GM23338 (cell line): Measurements from ENCODE around the gene GPR6. TPM values are rescaled to one million over a fixed set of nuclear protein-coding genes. Genes with fewer than 3 reads are reported as not detected.

Source experiments
- ATAC-seq: fragments of 200-7000 bp; cut with Tn5 transposase; 3 replicates; pipeline ENCODE4 v1.9.1; 2020
- DNase-seq: peaks from one replicate; pipeline ENCODE4 v3.0.0-alpha.2; 2015; ENCODE audit warnings: low spot score
- H2AFZ ChIP-seq: fragments of 200-600 bp; sonication (generic); 2 replicates; pipeline ENCODE4 v1.8.0; 2016; ENCODE audit warnings: antibody characterized with exemption, mild to moderate bottlenecking, moderate library complexity
- H3F3A ChIP-seq: fragments of 200-600 bp; sonication (generic); replicated peaks from 2 replicates; pipeline ENCODE4 v1.8.0; 2017; ENCODE audit warnings: antibody characterized with exemption, mixed run types, low read depth
- H3K27ac ChIP-seq: fragments of 200-600 bp; sonication (generic); 2 replicates; pipeline ENCODE4 v1.6.1; 2016; ENCODE audit warnings: low read depth
- H3K27me3 ChIP-seq: fragments of 200-600 bp; sonication (generic); 2 replicates; pipeline ENCODE4 v1.8.0; 2016; ENCODE audit warnings: mild to moderate bottlenecking, mixed run types, moderate library complexity; ENCODE audit not compliant: insufficient read depth
- H3K36me3 ChIP-seq: fragments of 200-600 bp; sonication (generic); 2 replicates; pipeline ENCODE4 v1.8.0; 2016; ENCODE audit warnings: mild to moderate bottlenecking; ENCODE audit not compliant: insufficient read depth
- H3K4me1 ChIP-seq: fragments of 200-600 bp; sonication (generic); 2 replicates; pipeline ENCODE4 v1.8.0; 2016; ENCODE audit warnings: mild to moderate bottlenecking, moderate library complexity; ENCODE audit not compliant: insufficient read depth
- H3K4me2 ChIP-seq: fragments of 200-600 bp; sonication (generic); 2 replicates; pipeline ENCODE4 v1.7.1; 2017; ENCODE audit warnings: mixed run types
- H3K4me3 ChIP-seq: fragments of 200-600 bp; sonication (generic); 2 replicates; pipeline ENCODE4 v1.6.1; 2016; ENCODE audit warnings: mixed run types
- H3K79me2 ChIP-seq: fragments of 200-600 bp; sonication (generic); replicated peaks from 2 replicates; pipeline ENCODE4 v1.8.0; 2017; ENCODE audit warnings: mild to moderate bottlenecking; ENCODE audit not compliant: insufficient read depth
- H3K9me2 ChIP-seq: fragments of 200-600 bp; sonication (generic); 2 replicates; pipeline ENCODE4 v1.8.0; 2017; ENCODE audit not compliant: insufficient read depth
- H4K20me1 ChIP-seq: fragments of 200-600 bp; sonication (generic); replicated peaks from 2 replicates; pipeline ENCODE4 v1.8.0; 2017; ENCODE audit warnings: mild to moderate bottlenecking; ENCODE audit not compliant: insufficient read depth
- H3K27ac Mint-ChIP-seq: 2 replicates; pipeline ENCODE4 v1.8.0; 2020; ENCODE audit warnings: inconsistent platforms, mild to moderate bottlenecking, moderate library complexity, mixed read lengths
- H3K27me3 Mint-ChIP-seq: 3 replicates; pipeline ENCODE4 v1.8.0; 2022; ENCODE audit warnings: low read depth, mild to moderate bottlenecking, moderate library complexity, mixed read lengths, inconsistent platforms; ENCODE audit not compliant: insufficient read depth, poor library complexity
- H3K36me3 Mint-ChIP-seq: 3 replicates; pipeline ENCODE4 v1.8.0; 2021; ENCODE audit warnings: low read depth, mild to moderate bottlenecking, inconsistent platforms, moderate library complexity, mixed read lengths
- H3K4me1 Mint-ChIP-seq: 3 replicates; pipeline ENCODE4 v1.8.0; 2020; ENCODE audit warnings: mild to moderate bottlenecking, inconsistent platforms, mixed read lengths
- H3K4me3 Mint-ChIP-seq: 3 replicates; pipeline ENCODE4 v1.8.0; 2021; ENCODE audit warnings: moderate library complexity, mild to moderate bottlenecking, inconsistent platforms, mixed read lengths
- H3K9me3 Mint-ChIP-seq: 3 replicates; pipeline ENCODE4 v1.8.0; 2020; ENCODE audit warnings: moderate library complexity, mild to moderate bottlenecking, inconsistent platforms, mixed read lengths
- CREB1 ChIP-seq: fragments of 250-450 bp; sonication (Bioruptor Pico); IDR thresholded peaks from 2 replicates; pipeline ENCODE4 v1.5.0; 2020; ENCODE audit warnings: low read depth, mild to moderate bottlenecking, moderate library complexity
- CTCF ChIP-seq, 2 experiments: fragments of 200-600 bp in 1 of 2; sonication (generic) in 1 of 2; conservative IDR thresholded peaks; 2 replicates each; pipeline versions ENCODE4 v1.5.1 to v1.6.1; 2016 to 2017; ENCODE audit warnings: antibody characterized with exemption in 2 of 2, low read depth in 2 of 2, mild to moderate bottlenecking in 2 of 2, moderate library complexity in 1 of 2
- JUNB ChIP-seq: IDR thresholded peaks from one replicate; pipeline ENCODE4 v1.6.1; 2016; ENCODE audit warnings: antibody characterized with exemption; ENCODE audit not compliant: unreplicated experiment
- NANOG ChIP-seq: IDR thresholded peaks from 2 replicates; pipeline ENCODE4 v1.6.1; 2016; ENCODE audit warnings: antibody characterized with exemption, borderline replicate concordance
- REST ChIP-seq: IDR thresholded peaks from one replicate; pipeline ENCODE4 v1.6.1; 2018; ENCODE audit warnings: antibody characterized with exemption; ENCODE audit not compliant: unreplicated experiment
- STAT1 ChIP-seq: IDR thresholded peaks from one replicate; pipeline ENCODE4 v1.6.1; 2016; ENCODE audit warnings: antibody characterized with exemption; ENCODE audit not compliant: unreplicated experiment
- ZNF114 ChIP-seq: fragments of 250-450 bp; sonication (Bioruptor Pico); IDR thresholded peaks from 2 replicates; pipeline ENCODE4 v1.5.0; 2020; ENCODE audit warnings: mild to moderate bottlenecking, moderate library complexity
- ZNF331 ChIP-seq: fragments of 250-450 bp; sonication (Bioruptor Pico); IDR thresholded peaks from 2 replicates; pipeline ENCODE4 v1.5.0; 2020; ENCODE audit warnings: low read depth, mild to moderate bottlenecking, moderate library complexity
- ZNF462 ChIP-seq: fragments of 250-450 bp; sonication (Bioruptor Pico); IDR thresholded peaks from 2 replicates; pipeline ENCODE4 v1.5.0; 2020; ENCODE audit warnings: mild to moderate bottlenecking, moderate library complexity
- long read RNA-seq: library from polyadenylated mRNA; unstranded; transcript quantifications from one replicate; pipeline ENCODE4 v2.0.0, GENCODE V29; 2020; ENCODE audit not compliant: unreplicated experiment
- polyA plus RNA-seq: library from polyadenylated mRNA; unstranded; fragments of >200 nt; fragmentation: Nextera tagmentation; extraction: Ambion mirVana; gene quantifications from 2 replicates; pipeline ENCODE4 v1.2.1, GENCODE V29; 2016
- total RNA-seq: library from RNA; depleted of rRNA; stranded (reverse); fragments of >200 nt; shearing (Covaris generic); gene quantifications from 2 replicates; pipeline ENCODE4 v1.2.3, GENCODE V29; 2014; rRNA removed

Gene GPR6
- total RNA-seq = 0.49 TPM in 1 of 2 replicates, not detected in the other
- not detected in 2 replicates for polyA plus RNA-seq
- long read RNA-seq = 0 reads

- Histone ChIP-seq H3K27me3 (peaks cover 37% of the 10 kb centered on the region), H3F3A (no peaks in the 10 kb centered on the region), H3K27ac (no peak within 1 kb of the TSS), H3K4me1 (peaks cover 10% of the 10 kb centered on the region; the same call in 1 of the 2 replicates), H3K4me2 (peak within 1 kb of the TSS; percentile 96), H2AFZ (peak within 1 kb of the TSS; percentile 99), H3K4me3 (peak within 1 kb of the TSS; percentile 76), H3K36me3 (no peaks in the 10 kb centered on the region), H4K20me1 (no peaks in the 10 kb centered on the region), H3K9me2 (no peaks in the 10 kb centered on the region), H3K79me2 (no peaks in the 10 kb centered on the region)
- peaks cover 14% of the 10 kb centered on the region for H3K4me1 Mint-ChIP-seq
- no peaks in the 10 kb centered on the region for H3K36me3 Mint-ChIP-seq
- H3K27me3 Mint-ChIP-seq = peaks cover 32% of the 10 kb centered on the region
- peak; percentile 93 for ATAC-seq
- H3K9me3 Mint-ChIP-seq = no peaks in the 10 kb centered on the region
- TF ChIP-seq REST (peak; percentile 94), NANOG (no peak), CREB1 (peak; percentile 76)
- peak within 1 kb of the TSS; percentile 90 for H3K4me3 Mint-ChIP-seq
- DNase-seq = peak; percentile 96
- H3K27ac Mint-ChIP-seq = no peak within 1 kb of the TSS
Observed at GRCh38 chr6:109978174-109979032, at the start of gene GPR6. Gene GPR6 (plus strand): TSS chr6:109978311. CDS start chr6:109979113, 802 bp downstream.

- Mint-ChIP-seq H3K9me3 (peaks cover 6% of the 10 kb centered on the region), H3K36me3 (peaks cover 5% of the 10 kb centered on the region; the same call in 1 of the 3 replicates), H3K4me3 (no peak overlapping the region), H3K27ac (no peak overlapping the region), H3K27me3 (no peaks in the 10 kb centered on the region), H3K4me1 (no peaks in the 10 kb centered on the region)
- H3K79me2 ChIP-seq = no peaks in the 10 kb centered on the region
- no peak for DNase-seq
- no peak overlapping the region for H3K27ac ChIP-seq
- H3K4me2 ChIP-seq = no peak overlapping the region
- H3K9me2 ChIP-seq = peaks cover 3% of the 10 kb centered on the region
- H3K4me1 ChIP-seq = no peaks in the 10 kb centered on the region
- no peak overlapping the region for H3K4me3 ChIP-seq
- no peaks in the 10 kb centered on the region for H3K36me3 ChIP-seq
- H2AFZ ChIP-seq = no peak overlapping the region
- no peaks in the 10 kb centered on the region for H3F3A ChIP-seq
- H4K20me1 ChIP-seq = no peaks in the 10 kb centered on the region
- no peaks in the 10 kb centered on the region for H3K27me3 ChIP-seq
- ATAC-seq = no peak
- TF ChIP-seq JUNB = no peak
- TF ChIP-seq CREB1 = no peak
- no peak for TF ChIP-seq ZNF462 (CRISPR knock-in tag)
- TF ChIP-seq CTCF (conservative IDR thresholded peaks at IDR 0.05; ENCODE audit: low read depth in 2 of 2) = no peak
- no peak for TF ChIP-seq ZNF114 (CRISPR knock-in tag)
- no peak for TF ChIP-seq STAT1
- TF ChIP-seq ZNF331 (CRISPR knock-in tag) = no peak
Observed at GRCh38 chr6:109934293-109934692, 43.8 kb upstream of the GPR6 start.
